HG02759 (cell line): ENCODE data around the gene CTNNA3.
"Not testable (repeated sequence)": the region's sequence is repeated elsewhere in the genome, so short reads cannot be mapped to it uniquely, and the experiment has no call there.

Experiments used
- ATAC-seq: cut with Tn5 transposase; IDR thresholded peaks from one replicate; pipeline ENCODE4 v1.9.1; 2021; ENCODE audit warnings: mild to moderate bottlenecking, moderate library complexity; ENCODE audit not compliant: unreplicated experiment

Gene CTNNA3

DNA sequence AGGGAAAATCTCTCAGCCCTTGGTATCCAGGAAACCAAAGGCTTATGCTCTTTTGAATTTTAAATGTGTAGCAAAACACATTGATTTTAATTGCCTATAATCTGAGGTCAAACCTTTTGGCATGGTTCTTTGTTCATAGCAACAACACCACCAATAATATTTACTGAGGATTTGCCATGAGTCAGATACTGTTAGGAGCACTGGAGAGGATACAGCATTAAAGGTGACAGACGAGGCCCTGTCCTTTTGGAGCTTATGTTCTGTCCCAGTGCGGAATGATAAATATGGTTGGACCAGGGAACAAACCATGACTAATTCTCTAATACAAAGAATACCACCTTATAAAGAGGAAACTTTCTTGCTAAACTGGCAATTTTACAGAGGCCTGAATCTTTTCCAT is 176.6 kb downstream of the CTNNA3 start:
- ATAC-seq, result no peak

DNA sequence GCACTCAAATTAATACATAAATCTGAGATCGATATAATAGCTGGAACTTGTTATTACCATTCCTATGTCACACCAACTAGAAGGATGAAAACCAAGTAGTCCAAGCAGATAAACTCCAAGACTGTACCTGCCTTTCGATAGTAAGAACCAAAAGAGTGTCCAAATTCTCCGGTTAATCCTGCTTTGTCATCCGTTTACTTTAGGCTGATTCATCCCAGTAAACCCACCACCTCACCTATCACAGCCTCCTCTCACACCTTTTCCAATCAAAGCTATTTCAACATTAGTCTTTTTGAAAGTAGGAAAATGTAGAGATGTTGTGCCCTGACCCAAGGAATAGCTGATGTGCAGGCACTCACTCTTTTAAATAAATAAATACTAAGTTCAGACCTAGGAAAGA is 177.2 kb downstream of the CTNNA3 start:
- ATAC-seq, result no peak

DNA sequence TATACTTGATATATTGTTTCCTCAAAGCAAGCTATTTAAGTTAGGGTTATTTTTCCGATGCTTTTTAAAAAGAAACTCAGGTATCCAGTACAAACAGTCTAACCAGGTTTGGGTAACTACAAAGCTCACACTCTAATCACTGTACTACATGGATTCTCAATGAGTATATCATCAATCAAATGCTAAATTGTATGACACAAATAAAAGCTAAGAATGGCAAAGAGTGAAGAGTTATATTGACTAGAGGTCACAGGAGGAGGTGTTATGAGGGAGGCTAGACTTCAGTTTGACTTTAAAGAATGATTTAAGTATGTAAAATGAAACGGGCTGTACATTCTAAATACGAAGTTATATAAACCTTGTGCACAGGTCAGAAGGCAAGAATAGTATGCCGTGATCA is 178.0 kb downstream of the CTNNA3 start:
- ATAC-seq, result no peak

DNA sequence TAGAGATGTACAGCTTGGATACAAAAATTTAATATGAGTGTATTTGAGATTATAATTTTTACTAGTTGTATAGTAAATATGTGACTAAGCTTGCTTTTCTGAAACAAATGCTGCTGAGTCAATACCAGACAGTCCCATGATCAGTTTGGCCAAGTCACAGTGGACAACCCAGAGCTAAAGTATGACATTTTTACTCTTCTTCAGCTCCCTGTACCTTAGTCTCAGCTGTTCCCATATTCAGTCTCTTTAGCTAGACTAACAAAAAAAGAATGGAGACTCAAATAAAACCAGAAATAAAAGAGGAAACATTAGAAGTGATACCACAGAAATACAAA is 189.3 kb downstream of the CTNNA3 start:
- ATAC-seq, result no peak

DNA sequence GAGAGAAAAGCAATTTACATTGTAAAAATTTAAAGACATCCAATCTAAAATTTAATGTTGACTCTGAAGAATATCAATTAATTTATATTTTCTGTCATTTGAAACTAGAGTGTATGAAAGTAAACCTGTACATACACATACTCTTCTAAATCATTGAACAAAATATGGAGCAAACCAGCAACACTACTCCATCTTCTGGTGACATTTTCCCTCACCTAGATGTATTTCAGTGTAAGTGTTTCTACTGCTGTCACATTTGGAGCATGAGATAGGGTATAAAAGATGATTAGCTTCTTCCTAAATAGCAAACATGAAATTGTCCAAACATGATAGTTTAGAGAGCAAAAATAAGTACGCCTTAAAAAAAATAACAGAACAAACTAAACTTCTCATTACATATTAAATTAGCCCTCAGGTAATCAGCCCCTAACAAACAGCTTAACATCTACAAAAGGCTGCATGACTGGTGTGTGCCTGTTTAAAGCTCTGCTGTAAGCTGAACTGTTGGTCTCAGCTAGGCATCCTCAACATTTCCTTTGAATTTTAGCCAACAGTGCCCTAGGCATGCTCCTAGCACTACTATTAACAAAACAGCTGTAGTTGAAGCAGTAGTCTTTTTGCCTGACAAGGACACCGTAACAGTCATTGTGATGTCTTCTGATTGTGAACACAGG is 189.8 kb downstream of the CTNNA3 start:
- ATAC-seq, result no peak

DNA sequence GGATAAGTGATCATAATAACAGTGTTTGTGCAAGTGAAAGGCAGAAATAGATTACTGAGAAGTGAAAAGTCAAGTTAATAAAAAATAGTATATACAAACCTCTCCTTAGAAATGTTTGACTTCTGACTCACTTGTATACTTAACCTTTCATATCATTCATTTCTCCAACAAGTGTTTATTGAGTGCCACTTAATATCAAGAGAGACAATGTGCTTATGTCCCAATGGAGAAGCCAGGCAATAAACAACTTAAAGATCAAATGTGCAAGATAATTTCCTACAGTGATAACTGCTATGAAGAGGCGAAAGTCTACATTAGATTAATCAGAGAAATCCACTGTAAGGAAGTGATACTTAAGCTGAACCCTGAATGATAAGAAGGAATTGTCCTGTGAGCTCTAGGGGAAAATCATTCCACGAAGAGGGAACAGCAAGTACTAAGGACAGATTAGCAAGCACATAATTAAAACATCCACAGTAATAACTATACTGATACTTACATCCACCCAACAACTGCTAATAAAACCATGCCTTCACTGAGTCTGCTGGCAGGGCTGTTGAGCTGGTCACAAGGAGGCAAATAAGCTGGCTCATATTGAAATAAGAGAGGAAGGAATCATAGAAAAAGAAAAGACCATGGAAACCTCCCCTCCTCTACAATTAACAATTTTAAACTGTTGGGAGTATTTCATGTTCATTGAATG is 203.5 kb downstream of the CTNNA3 start:
- no peak for ATAC-seq

DNA sequence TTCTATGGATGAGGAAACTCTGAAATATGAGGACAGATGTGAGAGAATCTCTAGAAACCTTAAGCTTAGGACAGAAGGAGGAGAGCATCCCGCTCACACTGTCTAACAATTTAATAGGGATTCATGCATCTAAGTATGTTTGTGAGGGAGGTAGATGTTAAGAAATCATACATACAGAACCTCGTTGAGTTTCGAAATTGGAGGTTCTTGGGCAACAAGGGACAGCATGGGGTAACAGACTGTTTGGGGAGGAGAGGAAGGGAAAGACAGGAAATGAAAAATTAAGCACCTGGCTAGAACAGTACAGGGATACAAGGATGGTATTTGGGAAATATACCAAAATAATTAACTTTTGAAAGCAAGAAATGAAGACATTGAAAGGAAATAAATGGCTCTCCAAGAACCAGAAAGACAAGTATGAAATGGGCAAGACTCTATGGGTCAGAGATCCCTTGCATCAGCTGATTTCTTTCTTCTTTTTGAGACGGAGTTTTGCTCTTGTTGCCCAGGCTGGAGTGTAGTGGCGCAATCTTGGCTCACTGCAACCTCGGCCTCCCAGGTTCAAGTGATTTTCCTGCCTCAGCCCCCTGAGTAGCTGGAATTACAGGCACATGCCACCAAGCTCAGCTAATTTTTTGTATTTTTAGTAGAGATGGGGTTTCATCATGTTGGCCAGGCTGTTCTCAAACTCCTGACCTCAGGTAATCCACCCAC is 207.9 kb downstream of the CTNNA3 start:
- ATAC-seq, result no peak

GRCh38 chr10:67487199-67487598 is 208.8 kb downstream of the CTNNA3 start:
- no peak for ATAC-seq

GRCh38 chr10:67477868-67478267 is 218.1 kb downstream of the CTNNA3 start:
- no peak for ATAC-seq

GRCh38 chr10:67476201-67476600 is 219.8 kb downstream of the CTNNA3 start:
- no peak for ATAC-seq

DNA sequence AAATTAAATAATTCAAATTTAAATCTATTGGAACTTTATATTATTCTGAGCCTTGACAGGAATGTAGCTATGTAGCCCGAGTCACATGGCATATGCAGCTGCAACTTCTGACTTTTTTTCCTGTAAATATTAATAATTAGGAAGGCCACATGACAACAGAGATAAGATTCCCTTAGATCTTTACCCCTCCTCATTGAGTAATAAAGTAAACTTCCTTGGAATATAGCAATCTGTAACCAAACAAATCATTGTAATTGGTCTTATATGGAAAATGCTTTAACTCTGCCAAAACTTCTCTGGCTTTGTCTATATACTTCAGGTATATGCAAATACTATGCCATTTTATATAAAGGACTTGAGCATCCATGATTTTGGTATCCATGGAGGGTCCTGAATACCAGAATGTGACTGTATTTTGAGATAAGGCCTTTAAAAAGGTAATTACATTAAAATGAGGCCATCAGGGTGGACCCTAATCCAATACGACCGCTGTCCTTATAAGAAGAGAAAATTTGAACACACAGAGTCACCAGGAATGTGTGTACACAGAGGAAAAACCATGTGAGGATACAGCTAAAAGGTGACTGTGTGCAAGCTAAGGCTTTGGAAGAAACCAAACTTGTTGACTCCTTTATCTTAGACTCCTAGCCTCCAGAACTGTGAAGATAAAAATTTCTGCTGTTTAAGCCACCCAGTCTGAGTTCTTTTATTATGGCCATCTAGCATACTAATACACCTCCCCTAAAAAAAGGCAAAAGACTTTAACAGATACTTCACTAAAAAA is 222.0 kb downstream of the CTNNA3 start:
- no peak for ATAC-seq

- no peak for ATAC-seq
These were observed 225.0 kb downstream of the CTNNA3 start for GRCh38 chr10:67471022-67471421.

GRCh38 chr10:67464278-67464677 is 231.7 kb downstream of the CTNNA3 start:
- ATAC-seq, result no peak

- ATAC-seq, result no peak
These were observed 243.1 kb downstream of the CTNNA3 start for GRCh38 chr10:67452892-67453291.

DNA sequence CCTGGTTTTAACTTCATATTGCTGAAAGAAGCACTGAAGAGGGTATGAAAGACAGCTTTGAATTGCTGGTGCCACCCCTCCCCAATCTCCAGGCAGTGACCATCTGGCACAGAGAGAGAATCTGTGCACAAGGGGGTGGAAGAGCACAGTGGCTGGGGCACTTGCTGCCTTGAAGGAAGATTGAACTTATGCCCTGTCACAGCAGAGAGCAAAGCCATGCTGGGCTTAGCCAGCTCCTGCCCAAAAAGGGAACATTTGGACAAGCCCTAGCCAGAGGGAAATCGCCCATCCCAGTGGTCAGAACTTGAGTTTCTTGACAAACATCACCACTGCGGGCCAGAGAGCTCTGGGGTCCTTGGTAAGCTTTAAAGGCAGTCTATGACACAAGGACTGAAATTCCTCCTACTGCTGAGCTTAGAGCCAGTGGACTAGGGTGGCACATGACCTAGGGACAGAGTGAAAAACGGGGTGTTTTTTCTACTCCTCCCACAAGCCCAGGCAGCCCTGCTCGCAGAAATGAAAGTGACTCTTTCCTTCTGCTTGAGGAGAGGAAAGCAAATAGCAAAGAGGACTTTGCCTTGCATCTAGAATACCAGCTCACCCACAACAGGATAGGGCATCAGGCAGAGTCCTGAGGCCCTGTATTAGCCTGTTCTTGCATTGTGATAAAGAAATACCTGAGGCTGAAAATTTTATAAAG is 257.2 kb downstream of the CTNNA3 start:
- ATAC-seq, result no peak

GRCh38 chr10:67433276-67433675 is 262.7 kb downstream of the CTNNA3 start:
- no peak for ATAC-seq

- no peak for ATAC-seq
These were observed 293.4 kb downstream of the CTNNA3 start for GRCh38 chr10:67402620-67403019.

DNA sequence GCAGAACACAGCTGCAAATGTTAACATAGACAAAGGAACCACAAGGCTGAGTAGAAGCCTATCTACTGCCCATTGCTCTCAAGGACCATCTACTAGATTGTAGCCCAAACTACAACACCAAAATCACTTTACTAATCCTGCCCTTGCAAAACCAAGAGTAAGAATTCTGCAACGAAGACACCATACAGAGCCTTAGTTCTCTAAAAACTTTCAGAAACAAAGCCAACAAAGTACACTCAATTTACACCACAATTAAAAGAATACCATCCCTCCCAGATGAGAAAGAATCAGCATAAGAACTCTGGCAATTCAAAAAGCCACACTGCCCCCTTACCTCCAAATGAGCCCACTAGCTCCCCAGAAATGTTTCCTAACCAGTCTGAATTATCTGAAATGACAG is 294.3 kb downstream of the CTNNA3 start:
- no peak for ATAC-seq

DNA sequence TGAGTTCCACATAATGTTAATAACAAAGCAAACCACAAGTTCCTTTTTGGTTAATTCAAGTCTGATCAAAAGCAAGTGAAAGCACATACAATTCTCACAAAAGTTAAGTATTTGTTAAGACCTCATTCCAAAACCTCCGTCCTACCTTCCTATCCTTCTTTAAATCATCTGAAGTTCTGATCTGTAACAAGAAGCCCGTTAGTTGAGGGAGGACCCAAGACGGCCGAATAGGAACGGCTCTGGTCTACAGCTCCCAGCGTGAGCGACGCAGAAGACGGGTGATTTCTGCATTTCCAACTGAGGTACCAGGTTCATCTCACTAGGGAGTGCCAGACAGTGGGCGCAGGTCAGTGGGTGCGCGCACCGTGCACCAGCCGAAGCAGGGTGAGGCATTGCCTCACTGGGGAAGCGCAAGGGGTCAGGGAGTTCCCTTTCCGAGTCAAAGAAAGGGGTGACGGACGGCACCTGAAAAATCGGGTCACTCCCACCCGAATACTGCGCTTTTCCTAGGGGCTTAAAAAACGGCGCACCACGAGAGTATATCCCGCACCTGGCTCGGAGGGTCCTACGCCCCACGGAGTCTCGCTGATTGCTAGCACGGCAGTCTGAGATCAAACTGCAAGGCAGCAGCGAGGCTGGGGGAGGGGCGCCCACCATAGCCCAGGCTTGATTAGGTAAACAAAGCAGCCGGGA is 309.0 kb downstream of the CTNNA3 start:
- ATAC-seq, result not testable (repeated sequence)

DNA sequence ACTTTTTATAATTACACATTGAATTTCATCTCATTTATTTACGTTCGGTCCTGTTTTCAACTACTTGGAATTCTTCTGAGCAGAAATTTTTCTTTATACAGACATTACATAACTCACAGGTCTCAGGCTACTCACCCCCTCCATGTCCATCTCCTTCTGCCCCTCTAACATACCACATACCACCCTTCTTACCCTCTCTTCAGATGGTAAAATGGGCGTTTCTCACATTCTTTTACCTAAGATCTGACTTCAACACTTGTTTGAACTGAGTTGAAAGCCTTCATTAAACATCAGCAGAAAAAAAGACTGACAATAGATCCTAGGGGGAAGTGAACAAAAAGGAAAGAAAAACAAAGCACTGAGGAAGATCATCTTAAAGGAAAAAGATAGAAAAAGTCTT is 309.7 kb downstream of the CTNNA3 start:
- ATAC-seq, result no peak
